ENCODE measurements around the gene ZIC1. TPM values are rescaled to one million over a fixed set of nuclear protein-coding genes. Genes with fewer than 3 reads are reported as not detected.

Gene ZIC1
- total RNA-seq, 1 experiment from 2014 or later = not detected

DNA sequence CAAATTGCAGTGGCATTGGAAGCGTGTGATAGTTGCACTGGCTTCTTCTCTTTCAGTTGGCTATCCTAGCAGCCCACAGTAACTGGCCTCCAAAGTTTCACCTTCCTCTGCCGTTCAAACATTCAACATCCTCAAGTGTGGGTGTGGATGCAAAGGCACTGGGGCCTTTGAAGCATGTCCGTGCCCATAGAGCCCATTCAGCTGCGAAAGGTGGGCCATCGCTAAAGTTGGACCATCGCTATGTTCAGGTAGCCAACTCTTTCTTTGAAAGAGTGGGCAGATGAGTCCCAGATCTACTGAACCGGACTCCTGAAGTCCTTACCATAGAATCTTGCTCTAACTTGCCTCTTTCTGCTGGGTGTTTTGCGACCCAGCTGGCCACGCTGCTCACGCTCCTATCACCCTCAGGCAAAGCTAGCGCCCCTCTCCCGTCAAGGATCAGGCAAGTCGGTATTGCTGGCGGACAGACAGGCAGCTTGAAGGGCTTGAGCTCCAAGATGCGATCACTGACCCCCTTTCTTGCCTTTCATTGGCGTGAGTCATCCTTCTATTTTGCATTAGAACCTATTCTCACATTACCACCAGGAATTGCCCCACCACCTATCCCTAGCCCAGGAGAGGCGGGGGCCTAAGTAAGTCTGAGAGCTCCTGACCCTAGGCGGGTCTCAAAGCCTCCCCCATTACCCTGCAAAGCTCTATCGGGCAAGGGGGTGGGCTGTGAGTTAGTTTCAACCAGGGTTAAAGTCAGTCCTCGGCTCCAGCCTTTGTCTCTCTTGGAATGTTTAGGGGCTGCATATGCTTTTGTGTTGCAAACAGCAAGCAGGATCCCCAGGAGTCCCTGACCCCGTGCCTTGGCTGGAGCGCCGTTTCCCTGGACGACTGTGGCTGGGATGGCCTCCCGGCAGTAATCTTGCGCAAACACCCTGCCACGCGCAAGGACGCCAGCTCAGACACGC, 31.5 kb upstream of the ZIC1 start:
- in situ Hi-C loops (cut with HindIII; ENCODE audit: low pct_unique_long_range_greater_than_20kb, low sequenced_read_pairs) = no loop called here
- no peak for DNase-seq (ENCODE audit: low read depth)

DNA sequence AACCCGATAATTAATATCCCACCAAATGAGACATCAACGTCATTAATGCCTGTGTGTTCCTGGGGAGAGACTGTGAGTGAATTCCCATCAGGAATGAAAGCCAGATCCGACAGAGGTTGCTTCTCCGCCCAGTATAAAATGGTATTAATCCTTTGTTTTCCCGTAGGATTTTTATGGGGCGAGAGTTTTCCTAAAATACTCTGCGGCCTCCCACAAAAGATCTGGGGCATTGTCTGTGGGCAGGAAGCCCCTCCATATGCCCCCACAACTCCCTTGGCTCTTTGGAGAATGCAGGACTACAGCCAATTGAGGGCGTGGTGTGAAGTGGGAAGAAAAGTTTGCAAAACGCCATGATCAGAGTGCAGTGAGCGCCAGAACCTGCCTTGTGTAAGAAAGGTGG, 29.5 kb upstream of the ZIC1 start:
- no peak for DNase-seq (ENCODE audit: low read depth)
- in situ Hi-C loops (cut with HindIII; ENCODE audit: low pct_unique_long_range_greater_than_20kb, low sequenced_read_pairs) = no loop called here

DNA sequence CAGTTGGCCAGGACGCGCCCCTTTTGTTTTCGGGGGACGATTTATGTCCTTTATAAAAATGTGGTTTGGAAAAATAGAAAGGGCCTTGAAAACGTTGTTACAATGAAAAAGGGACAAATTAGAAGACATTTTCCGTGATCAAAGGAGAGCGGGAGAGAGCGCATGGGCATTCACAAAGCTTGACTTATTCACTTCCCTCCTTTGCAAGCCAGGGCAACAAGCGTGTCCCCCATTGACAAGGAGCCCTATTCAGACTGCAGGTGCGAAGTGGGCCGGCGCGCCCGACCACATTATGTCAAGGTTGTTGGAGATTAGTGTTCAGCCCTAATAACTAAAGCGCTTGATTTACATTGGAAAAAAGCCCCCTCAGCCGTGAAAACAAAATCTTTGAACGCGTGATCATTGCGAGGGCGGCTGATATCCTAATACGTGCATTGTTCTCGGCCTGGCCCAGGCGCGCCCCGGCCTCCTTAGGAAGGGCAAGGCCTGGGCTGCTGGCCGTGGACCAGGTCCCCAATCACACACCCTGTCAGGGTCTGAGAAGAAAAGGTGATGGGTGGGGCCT, 28.7 kb upstream of the ZIC1 start:
- in situ Hi-C loops (cut with HindIII; ENCODE audit: low pct_unique_long_range_greater_than_20kb, low sequenced_read_pairs) = no loop called here
- no peak for DNase-seq (ENCODE audit: low read depth)

DNA sequence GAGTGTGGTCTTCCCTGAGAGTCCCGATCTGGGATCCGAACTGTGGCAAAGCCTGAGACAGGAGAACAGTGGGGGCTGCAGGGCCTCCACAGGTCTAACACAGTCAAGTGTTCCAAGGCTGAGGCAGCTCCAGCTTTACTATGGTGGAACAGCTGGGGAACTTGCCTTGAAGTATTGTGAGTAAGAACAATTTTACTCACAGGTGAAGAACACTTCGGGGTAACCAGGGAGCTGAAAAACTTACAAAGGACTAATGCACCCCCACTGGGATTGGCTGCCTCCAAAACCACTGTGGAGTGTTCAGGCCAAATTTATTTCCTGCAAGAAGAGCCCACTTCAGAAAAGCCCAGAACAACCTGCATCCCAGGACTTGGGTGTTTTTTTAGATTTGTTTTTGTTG, 28.2 kb upstream of the ZIC1 start:
- in situ Hi-C loops (cut with HindIII; ENCODE audit: low pct_unique_long_range_greater_than_20kb, low sequenced_read_pairs) = no loop called here

GRCh38 chr3:147381596-147381995, 27.6 kb upstream of the ZIC1 start:
- no peak for DNase-seq (ENCODE audit: low read depth)
- in situ Hi-C loops (cut with HindIII; ENCODE audit: low pct_unique_long_range_greater_than_20kb, low sequenced_read_pairs) = no loop called here

More for the DNA sequence above, 28.2 kb upstream of the ZIC1 start:
- DNase-seq (ENCODE audit: low read depth) = no peak

DNA sequence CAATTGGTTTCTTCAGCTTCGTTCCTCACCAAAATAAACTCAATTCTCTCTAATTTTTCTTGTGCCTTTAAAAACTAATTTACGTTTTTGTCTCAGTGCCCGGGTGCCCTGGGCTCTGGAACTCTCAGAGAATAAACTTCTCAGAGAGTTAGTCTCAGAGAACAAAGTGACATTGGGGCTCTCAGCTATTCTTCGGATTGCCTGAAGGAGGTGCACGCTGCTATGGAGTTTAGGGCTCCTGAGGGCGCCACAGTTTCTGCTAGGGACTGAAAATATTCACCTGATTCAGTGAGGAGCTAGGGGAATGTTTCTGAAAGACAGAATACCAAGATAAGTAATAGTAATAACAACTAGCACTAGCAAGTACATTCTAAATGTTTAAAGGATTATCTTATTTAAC, 25.5 kb upstream of the ZIC1 start:
- in situ Hi-C loops (cut with HindIII; ENCODE audit: low pct_unique_long_range_greater_than_20kb, low sequenced_read_pairs) = no loop called here
- no peak for DNase-seq (ENCODE audit: low read depth)

DNA sequence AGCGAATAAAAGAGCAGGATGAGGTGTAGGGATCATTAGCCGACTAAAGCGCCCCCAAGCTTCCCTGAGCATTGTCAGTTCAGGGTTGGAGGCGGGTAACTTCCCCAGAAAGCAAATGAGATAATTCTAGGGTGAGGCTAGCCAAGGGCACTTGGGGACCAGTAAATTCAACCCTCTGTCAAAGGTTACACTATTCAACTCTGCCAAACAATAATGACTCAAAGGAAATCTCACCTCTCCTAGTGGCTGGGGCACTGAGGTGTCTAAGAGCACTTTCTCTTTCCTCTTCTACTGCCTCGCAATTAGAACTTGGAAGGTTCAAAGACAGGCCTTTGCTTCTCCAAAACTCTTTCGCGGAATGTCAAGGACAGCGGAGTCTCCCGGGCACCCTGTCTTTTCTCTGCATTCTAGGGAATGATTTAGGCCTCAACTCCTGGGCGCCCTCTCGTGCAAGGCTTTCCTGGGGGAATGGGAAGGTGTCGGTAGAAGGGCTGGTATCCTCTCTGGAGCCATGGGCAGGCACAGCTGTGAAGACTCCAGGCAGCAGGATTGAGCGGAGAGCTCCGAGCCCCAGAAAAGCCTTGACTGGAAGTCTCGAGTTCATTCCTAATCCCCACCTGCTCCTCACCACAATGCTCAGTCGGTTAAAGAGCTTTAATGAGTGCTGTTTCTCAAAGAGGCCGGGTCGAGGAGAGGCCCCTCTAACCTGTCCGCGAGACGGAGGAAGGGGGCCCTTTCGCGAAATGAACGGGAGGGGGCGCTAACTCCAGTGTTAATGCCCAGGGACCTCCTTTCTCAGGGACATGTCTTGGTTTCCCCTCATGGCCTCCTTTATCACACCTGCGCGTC, 24.7 kb upstream of the ZIC1 start:
- no peak for DNase-seq (ENCODE audit: low read depth)
- in situ Hi-C loops (cut with HindIII; ENCODE audit: low pct_unique_long_range_greater_than_20kb, low sequenced_read_pairs) = no loop called here

- DNase-seq (ENCODE audit: low read depth) = no peak
- in situ Hi-C loops (cut with HindIII; ENCODE audit: low pct_unique_long_range_greater_than_20kb, low sequenced_read_pairs) = no loop called here
Observed at GRCh38 chr3:147385059-147386012, 23.8 kb upstream of the ZIC1 start.

DNA sequence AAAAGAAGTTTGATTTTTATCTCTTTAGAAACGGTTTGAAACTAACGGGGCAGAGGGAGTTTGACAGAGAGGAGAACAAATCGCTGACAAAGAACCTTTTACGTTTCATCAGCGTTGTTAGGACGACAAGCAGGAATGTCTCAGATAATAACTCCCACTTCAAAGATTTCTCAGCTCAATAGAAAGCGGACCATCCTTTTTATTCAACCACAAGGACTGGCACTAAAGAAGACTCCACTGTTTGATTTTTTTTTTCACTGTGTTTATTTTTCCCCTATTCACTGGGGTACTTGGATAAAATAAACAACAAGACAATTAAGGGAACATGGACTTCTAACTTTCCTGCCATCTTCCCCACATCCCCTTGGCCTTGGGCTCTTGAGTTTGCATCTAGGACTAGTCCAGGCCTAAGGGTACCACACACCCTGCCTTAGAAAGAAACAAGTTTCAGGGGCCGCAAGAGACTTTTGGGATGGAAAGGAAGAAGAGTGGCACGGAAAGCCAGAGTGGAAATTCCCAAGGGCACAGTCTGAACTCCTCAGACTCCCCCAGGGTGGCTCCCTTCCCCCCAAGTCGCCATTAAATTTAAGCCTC, 21.8 kb upstream of the ZIC1 start:
- in situ Hi-C loops (cut with HindIII; ENCODE audit: low pct_unique_long_range_greater_than_20kb, low sequenced_read_pairs) = no loop called here
- no peak for DNase-seq (ENCODE audit: low read depth)

DNA sequence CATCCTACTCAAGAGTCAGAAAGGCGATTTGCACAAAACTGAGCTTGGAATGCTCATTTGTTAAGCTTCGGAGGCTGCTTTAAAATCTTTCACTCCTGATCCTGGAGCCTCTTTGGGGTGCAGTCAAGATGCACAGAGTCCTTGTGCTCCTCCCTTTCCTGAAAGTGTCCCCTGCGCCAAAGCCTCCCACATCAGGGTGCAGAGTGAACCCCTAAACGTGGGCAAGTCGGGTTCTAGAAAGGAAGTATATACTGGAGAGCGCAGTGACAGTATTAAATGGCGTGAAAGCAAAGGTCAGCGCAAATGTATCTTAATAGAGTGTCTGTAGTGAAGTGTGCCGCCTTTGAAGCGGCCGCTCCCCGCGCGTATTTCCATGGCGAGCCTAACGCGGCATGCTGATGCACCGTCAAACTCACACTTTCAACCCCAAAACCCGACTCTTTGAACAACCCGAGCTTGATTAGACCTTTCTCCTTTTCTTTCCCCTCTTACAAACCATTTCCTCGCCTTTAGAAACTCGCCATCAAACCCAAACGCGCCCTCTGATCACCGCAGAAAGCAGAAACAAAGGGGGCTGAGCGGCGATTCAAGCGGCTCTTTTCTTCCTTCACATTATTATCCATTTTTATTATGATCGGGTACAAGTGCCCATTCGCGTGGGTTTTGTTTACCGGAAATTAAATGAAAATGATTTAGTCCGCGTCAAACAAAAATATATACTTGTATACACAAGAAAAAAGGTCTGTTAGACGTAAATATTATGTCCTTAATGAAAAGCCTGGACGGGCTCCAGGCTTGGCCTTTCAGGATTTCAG, 21.1 kb upstream of the ZIC1 start:
- in situ Hi-C loops (cut with HindIII; ENCODE audit: low pct_unique_long_range_greater_than_20kb, low sequenced_read_pairs) = no loop called here
- DNase-seq (ENCODE audit: low read depth) = no peak

GRCh38 chr3:147388700-147389580, 20.2 kb upstream of the ZIC1 start:
- no peak for DNase-seq (ENCODE audit: low read depth)
- in situ Hi-C loops (cut with HindIII; ENCODE audit: low pct_unique_long_range_greater_than_20kb, low sequenced_read_pairs) = no loop called here

GRCh38 chr3:147389717-147390116, 19.4 kb upstream of the ZIC1 start:
- in situ Hi-C loops (cut with HindIII; ENCODE audit: low pct_unique_long_range_greater_than_20kb, low sequenced_read_pairs) = no loop called here
- no peak for DNase-seq (ENCODE audit: low read depth)

- in situ Hi-C loops (cut with HindIII; ENCODE audit: low pct_unique_long_range_greater_than_20kb, low sequenced_read_pairs) = no loop called here
- DNase-seq (ENCODE audit: low read depth) = no peak
Observed at GRCh38 chr3:147390589-147391569, 18.3 kb upstream of the ZIC1 start.

- in situ Hi-C loops (cut with HindIII; ENCODE audit: low pct_unique_long_range_greater_than_20kb, low sequenced_read_pairs) = no loop called here
- DNase-seq (ENCODE audit: low read depth) = no peak
Observed at GRCh38 chr3:147391781-147392624, 17.2 kb upstream of the ZIC1 start.
